Activated B cell treated with CpG ODN at 0.5 μM for 24 hours (primary cell): ENCODE measurements around the gene GIGYF2. TPM values are rescaled to one million over a fixed set of nuclear protein-coding genes. Genes with fewer than 3 reads are reported as not detected.

Source experiments
- ATAC-seq: fragments of 200-7000 bp; cut with Tn5 transposase; one replicate; pipeline ENCODE4 v1.10.0; 2021; ENCODE audit warnings: low read depth, mild to moderate bottlenecking, moderate library complexity
- CTCF ChIA-PET: fragments of 350-600 bp; sonication (Branson Sonifier 250); formaldehyde crosslinking; loops from one replicate; lab custom pipeline; 2021; ENCODE audit warnings: antibody characterized with exemption; lab: Charles Lee
- POLR2A ChIA-PET: fragments of 350-600 bp; sonication (Branson Sonifier 250); formaldehyde crosslinking; loops from one replicate; lab custom pipeline; 2021; ENCODE audit warnings: antibody characterized with exemption; lab: Charles Lee
- DNase-seq: peaks from one replicate; pipeline ENCODE4 v3.0.0; 2022
- H3K27ac Mint-ChIP-seq: one replicate; pipeline ENCODE4 v1.8.0; 2020; ENCODE audit warnings: mixed read lengths
- H3K27me3 Mint-ChIP-seq: one replicate; pipeline ENCODE4 v1.8.0; 2021; ENCODE audit warnings: mixed read lengths
- H3K36me3 Mint-ChIP-seq: one replicate; pipeline ENCODE4 v1.8.0; 2021; ENCODE audit warnings: low read depth, mixed read lengths
- H3K4me1 Mint-ChIP-seq: one replicate; pipeline ENCODE4 v1.8.0; 2021; ENCODE audit warnings: mixed read lengths
- H3K4me3 Mint-ChIP-seq: one replicate; pipeline ENCODE4 v1.8.0; 2020; ENCODE audit warnings: mild to moderate bottlenecking, mixed read lengths
- H3K9me3 Mint-ChIP-seq: one replicate; pipeline ENCODE4 v1.8.0; 2020; ENCODE audit warnings: mixed read lengths
- CTCF ChIP-seq: fragments of 200-600 bp; IDR thresholded peaks from one replicate; pipeline ENCODE4 v1.8.0; 2022; ENCODE audit warnings: antibody characterized with exemption, mild to moderate bottlenecking
- intact Hi-C: fragments of 100-400 bp; cut with micrococcal nuclease; formaldehyde crosslinking; loops from one replicate; pipeline ENCODE4 v1.15.1; 2024
- total RNA-seq: library from RNA; stranded (reverse); gene quantifications from 2 replicates; pipeline ENCODE4 v1.2.3, GENCODE V29; 2022

GIGYF2 gene
- total RNA-seq, 1 donor from 2014 or later: 77.9 TPM

- ATAC-seq (no peak), DNase-seq (no peak)
- Mint-ChIP-seq H3K4me1 (peaks cover 7% of the 10 kb centered on the region), H3K4me3 (no peak within 1 kb of the TSS), H3K27me3 (peaks cover 4% of the 10 kb centered on the region), H3K9me3 (no peaks in the 10 kb centered on the region), H3K27ac (no peak within 1 kb of the TSS), H3K36me3 (no peaks in the 10 kb centered on the region)
- TF ChIP-seq CTCF: no peak
- ChIA-PET CTCF (interaction anchor here (0.6 kb wide), 1 partner anchor 49 kb away, joined by 4 read pairs; no protein-coding TSS in a partner anchor), POLR2A (interaction anchor here (0.6 kb wide), 1 partner anchor 192 kb away, joined by 4 read pairs; no protein-coding TSS in a partner anchor)
- intact Hi-C loops: no loop called here
Measured at GRCh38 chr2:232870018-232870765, 173.1 kb downstream of the GIGYF2 start, which contains the start of gene SNORC. TSS of gene SNORC (plus strand) at chr2:232870264. CDS start at chr2:232870342, 78 bp downstream.

- ChIA-PET CTCF (interaction anchor here (0.6 kb wide), 1 partner anchor 49 kb away, joined by 4 read pairs; no protein-coding TSS in a partner anchor), POLR2A (no interaction called here)
- TF ChIP-seq CTCF: no peak
- H3K9me3 Mint-ChIP-seq: no peaks in the 10 kb centered on the region
- ATAC-seq (no peak), DNase-seq (no peak)
- no peak overlapping the region for H3K4me3 Mint-ChIP-seq
- H3K36me3 Mint-ChIP-seq: no peaks in the 10 kb centered on the region
- peaks cover 9% of the 10 kb centered on the region for H3K27me3 Mint-ChIP-seq
- peaks cover 12% of the 10 kb centered on the region for H3K4me1 Mint-ChIP-seq
- H3K27ac Mint-ChIP-seq: no peak overlapping the region
- intact Hi-C loops: no loop called here
Measured at GRCh38 chr2:232870766-232871371, 173.7 kb downstream of the GIGYF2 start.

GRCh38 chr2:232871418-232871834 lies 174.3 kb downstream of the GIGYF2 start:
- Mint-ChIP-seq H3K9me3 (no peaks in the 10 kb centered on the region), H3K27me3 (peaks cover 9% of the 10 kb centered on the region), H3K27ac (no peak overlapping the region), H3K36me3 (no peaks in the 10 kb centered on the region), H3K4me1 (peaks cover 12% of the 10 kb centered on the region), H3K4me3 (no peak overlapping the region)
- no peak for TF ChIP-seq CTCF
- CTCF ChIA-PET: no interaction called here
- ATAC-seq (no peak), DNase-seq (no peak)
- intact Hi-C loops: no loop called here
- POLR2A ChIA-PET: no interaction called here

GRCh38 chr2:232871835-232872736 lies 175.0 kb downstream of the GIGYF2 start:
- Mint-ChIP-seq H3K4me3 (no peak overlapping the region), H3K9me3 (no peaks in the 10 kb centered on the region), H3K27me3 (peaks cover 9% of the 10 kb centered on the region), H3K27ac (no peak overlapping the region), H3K4me1 (peaks cover 12% of the 10 kb centered on the region), H3K36me3 (no peaks in the 10 kb centered on the region)
- no peak for DNase-seq
- ChIA-PET CTCF (no interaction called here), POLR2A (no interaction called here)
- intact Hi-C loops: no loop called here
- no peak for ATAC-seq
- TF ChIP-seq CTCF: no peak
